HuH-7.5 (cell line): ENCODE data around the gene NR1D1.
A peak's percentile ranks its signal among the peaks of the same experiment; 100 is the strongest.

ENCODE experiments used
- DNase-seq: peaks from one replicate; pipeline ENCODE4 v3.0.0; 2011; ENCODE audit warnings: low spot score

The NR1D1 gene

GRCh38 chr17:40062329-40063186 lies 37.8 kb downstream of the NR1D1 start, which contains the start of gene THRA:
TSS of gene THRA (plus strand) at chr17:40062965. CDS start at chr17:40074489, 11,524 bp downstream.
- peak; percentile 57 for DNase-seq

GRCh38 chr17:40061609-40062038 lies 38.8 kb downstream of the NR1D1 start:
- no peak for DNase-seq

GRCh38 chr17:40060887-40061608 lies 39.3 kb downstream of the NR1D1 start:
- no peak for DNase-seq

- no peak for DNase-seq
Observed at GRCh38 chr17:40059729-40060475, 40.5 kb downstream of the NR1D1 start.

DNA sequence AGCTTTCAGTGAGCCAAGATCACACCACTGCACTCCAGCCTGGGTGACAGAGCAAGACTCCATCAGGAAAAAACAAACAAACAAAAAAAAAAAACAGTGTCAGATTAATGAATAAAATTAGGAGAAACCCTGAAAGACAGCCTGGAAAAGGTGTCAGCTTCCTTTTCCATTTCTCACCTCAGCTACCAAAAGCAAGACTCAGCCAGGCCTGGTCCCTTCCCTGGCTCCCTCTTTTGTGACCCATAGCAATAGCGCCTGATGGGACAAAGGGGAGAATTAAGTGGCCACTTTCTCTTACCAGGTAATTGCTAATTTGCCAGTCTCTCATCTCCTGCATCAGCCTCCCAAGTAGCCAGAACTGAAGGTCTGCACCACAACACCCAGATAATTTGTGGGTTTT lies 41.5 kb downstream of the NR1D1 start:
- DNase-seq = no peak

GRCh38 chr17:40058186-40058784 lies 42.1 kb downstream of the NR1D1 start:
- no peak for DNase-seq

DNA sequence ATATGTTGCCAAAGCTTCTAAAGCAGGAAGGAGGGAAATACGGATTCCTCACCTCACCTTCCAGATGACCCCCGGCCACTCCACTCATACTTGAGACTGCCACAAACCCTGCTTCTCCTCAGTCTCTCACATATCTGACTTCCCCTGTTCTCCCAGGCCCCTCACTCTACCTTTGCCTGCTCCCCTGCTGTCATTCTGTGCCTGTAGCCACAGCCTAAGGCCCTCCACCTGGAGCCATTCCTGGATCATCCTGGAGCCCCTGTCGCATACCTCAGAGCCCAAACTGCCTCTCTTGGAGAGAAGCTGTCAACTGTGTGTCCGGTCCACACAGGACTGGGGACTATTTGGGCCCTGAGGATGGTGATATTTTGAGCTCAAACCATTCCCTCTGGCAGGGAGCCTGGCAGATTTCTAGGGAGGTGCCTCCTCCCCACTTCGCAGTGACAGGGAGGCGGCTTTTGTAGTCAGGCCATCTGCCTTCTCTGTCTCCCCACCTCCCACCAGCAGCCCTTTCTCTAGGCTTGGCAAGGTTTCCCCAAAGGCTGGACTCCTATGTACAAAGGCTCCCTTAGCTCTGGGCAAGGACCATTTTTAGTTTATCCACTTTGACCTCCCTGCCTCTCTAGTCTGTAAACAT lies 43.9 kb downstream of the NR1D1 start:
- no peak for DNase-seq
